PFSK-1 (cell line): Measurements from ENCODE around the gene ISYNA1.

ENCODE experiments used
- POLR2AphosphoS5 ChIP-seq: IDR thresholded peaks from 2 replicates; pipeline ENCODE4 v1.6.1; 2012; ENCODE audit warnings: low read depth, mild to moderate bottlenecking, control low read depth, low read length, moderate library complexity
- TAF1 ChIP-seq: IDR thresholded peaks from 2 replicates; pipeline ENCODE4 v1.6.1; 2012; ENCODE audit warnings: low read length, control low read depth, borderline replicate concordance; ENCODE audit not compliant: insufficient read depth
- TF ChIP-seq, protein P1 (sequence below), 2 experiments: IDR thresholded peaks; 2 replicates each; pipeline versions ENCODE4 v1.6.1 to v1.8.0; 2011 to 2012; ENCODE audit warnings: low read depth in 2 of 2, low read length in 2 of 2, control low read depth in 1 of 2, inconsistent platforms in 1 of 2, mild to moderate bottlenecking in 1 of 2, moderate library complexity in 1 of 2; ENCODE audit not compliant: insufficient read depth in 1 of 2

DNA sequence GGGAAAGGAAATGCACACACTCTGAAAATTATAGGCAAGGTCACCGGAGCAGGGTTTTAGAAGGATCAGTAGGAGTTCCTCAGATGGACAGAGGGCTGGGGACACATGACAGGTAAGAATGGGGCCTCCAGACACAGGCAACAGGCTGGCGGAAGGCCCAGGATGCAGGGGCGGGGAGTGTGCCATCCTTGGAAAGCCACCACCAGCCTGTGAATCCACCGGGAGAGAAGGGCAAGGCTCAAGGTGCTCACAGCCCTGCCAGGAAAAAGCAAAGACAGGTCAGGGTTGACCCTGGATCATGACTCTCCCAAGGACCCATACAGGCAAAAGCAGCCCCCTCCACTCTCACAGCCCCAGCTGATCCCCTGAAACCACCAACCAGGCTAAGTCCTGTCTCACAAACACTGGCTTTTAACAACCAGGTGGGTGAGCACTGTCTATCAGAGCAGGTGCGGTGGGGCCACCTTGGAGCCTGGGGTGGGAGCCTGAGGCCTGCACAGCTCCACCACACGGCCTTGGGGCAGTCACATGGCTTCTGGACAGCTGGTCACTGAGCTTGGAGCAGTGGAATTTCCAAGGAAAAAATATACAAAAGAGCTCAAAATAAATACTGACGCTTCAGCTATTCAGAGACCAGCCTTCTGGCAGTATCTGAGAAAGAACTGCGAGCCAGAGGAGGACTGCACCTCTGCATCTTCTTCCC lies 35.2 kb upstream of the ISYNA1 start:
- TF ChIP-seq TAF1 (no peak), POLR2AphosphoS5 (no peak)
- TF ChIP-seq, protein P1, sequence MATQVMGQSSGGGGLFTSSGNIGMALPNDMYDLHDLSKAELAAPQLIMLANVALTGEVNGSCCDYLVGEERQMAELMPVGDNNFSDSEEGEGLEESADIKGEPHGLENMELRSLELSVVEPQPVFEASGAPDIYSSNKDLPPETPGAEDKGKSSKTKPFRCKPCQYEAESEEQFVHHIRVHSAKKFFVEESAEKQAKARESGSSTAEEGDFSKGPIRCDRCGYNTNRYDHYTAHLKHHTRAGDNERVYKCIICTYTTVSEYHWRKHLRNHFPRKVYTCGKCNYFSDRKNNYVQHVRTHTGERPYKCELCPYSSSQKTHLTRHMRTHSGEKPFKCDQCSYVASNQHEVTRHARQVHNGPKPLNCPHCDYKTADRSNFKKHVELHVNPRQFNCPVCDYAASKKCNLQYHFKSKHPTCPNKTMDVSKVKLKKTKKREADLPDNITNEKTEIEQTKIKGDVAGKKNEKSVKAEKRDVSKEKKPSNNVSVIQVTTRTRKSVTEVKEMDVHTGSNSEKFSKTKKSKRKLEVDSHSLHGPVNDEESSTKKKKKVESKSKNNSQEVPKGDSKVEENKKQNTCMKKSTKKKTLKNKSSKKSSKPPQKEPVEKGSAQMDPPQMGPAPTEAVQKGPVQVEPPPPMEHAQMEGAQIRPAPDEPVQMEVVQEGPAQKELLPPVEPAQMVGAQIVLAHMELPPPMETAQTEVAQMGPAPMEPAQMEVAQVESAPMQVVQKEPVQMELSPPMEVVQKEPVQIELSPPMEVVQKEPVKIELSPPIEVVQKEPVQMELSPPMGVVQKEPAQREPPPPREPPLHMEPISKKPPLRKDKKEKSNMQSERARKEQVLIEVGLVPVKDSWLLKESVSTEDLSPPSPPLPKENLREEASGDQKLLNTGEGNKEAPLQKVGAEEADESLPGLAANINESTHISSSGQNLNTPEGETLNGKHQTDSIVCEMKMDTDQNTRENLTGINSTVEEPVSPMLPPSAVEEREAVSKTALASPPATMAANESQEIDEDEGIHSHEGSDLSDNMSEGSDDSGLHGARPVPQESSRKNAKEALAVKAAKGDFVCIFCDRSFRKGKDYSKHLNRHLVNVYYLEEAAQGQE (IDR thresholded peaks at IDR 0.05; ENCODE audit: insufficient read depth in 1 of 2, low read depth in 2 of 2, low read length in 2 of 2) = no peak
